ENCODE results near the gene SMARCA2.

GRCh38 chr9:2154731-2155130 is 139.6 kb downstream of the SMARCA2 start:
- TF ChIP-seq TARDBP (IDR thresholded peaks at IDR 0.05; ENCODE audit: borderline replicate concordance) (no peak), TBL1XR1 (IDR thresholded peaks at IDR 0.05; ENCODE audit: low read depth, low read length) (no peak), EZH2 (IDR thresholded peaks at IDR 0.05; ENCODE audit: borderline replicate concordance, control insufficient read depth, low read depth, low read length) (no peak), CEBPB (IDR thresholded peaks at IDR 0.05; ENCODE audit: borderline replicate concordance in 1 of 2, low read depth in 2 of 2, low read length in 2 of 2) (no peak), GABPA (IDR thresholded peaks at IDR 0.05; ENCODE audit: low read depth) (no peak), POLR2A (IDR thresholded peaks at IDR 0.05; ENCODE audit: low read depth, low read length) (no peak), SREBF1 (IDR thresholded peaks at IDR 0.05; ENCODE audit: low read length) (no peak), ZBTB40 (IDR thresholded peaks at IDR 0.05; ENCODE audit: borderline replicate concordance) (no peak)
- TF ChIP-seq, protein P1, sequence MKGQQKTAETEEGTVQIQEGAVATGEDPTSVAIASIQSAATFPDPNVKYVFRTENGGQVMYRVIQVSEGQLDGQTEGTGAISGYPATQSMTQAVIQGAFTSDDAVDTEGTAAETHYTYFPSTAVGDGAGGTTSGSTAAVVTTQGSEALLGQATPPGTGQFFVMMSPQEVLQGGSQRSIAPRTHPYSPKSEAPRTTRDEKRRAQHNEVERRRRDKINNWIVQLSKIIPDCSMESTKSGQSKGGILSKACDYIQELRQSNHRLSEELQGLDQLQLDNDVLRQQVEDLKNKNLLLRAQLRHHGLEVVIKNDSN (IDR thresholded peaks at IDR 0.05; ENCODE audit: borderline replicate concordance, extremely low read length, insufficient read depth, low read depth, low read length): no peak
- TF ChIP-seq, protein P2, sequence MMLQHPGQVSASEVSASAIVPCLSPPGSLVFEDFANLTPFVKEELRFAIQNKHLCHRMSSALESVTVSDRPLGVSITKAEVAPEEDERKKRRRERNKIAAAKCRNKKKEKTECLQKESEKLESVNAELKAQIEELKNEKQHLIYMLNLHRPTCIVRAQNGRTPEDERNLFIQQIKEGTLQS (IDR thresholded peaks at IDR 0.05; ENCODE audit: borderline replicate concordance, extremely low read depth, low read depth, low read length): no peak
- TF ChIP-seq, protein P3, sequence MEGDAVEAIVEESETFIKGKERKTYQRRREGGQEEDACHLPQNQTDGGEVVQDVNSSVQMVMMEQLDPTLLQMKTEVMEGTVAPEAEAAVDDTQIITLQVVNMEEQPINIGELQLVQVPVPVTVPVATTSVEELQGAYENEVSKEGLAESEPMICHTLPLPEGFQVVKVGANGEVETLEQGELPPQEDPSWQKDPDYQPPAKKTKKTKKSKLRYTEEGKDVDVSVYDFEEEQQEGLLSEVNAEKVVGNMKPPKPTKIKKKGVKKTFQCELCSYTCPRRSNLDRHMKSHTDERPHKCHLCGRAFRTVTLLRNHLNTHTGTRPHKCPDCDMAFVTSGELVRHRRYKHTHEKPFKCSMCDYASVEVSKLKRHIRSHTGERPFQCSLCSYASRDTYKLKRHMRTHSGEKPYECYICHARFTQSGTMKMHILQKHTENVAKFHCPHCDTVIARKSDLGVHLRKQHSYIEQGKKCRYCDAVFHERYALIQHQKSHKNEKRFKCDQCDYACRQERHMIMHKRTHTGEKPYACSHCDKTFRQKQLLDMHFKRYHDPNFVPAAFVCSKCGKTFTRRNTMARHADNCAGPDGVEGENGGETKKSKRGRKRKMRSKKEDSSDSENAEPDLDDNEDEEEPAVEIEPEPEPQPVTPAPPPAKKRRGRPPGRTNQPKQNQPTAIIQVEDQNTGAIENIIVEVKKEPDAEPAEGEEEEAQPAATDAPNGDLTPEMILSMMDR (IDR thresholded peaks at IDR 0.05 in 2 of 3, conservative IDR thresholded peaks at IDR 0.05 in 1 of 3; ENCODE audit: control insufficient read depth in 2 of 3, extremely low read depth in 1 of 3, insufficient read depth in 1 of 3, low read depth in 3 of 3, low read length in 3 of 3): no peak

Data from GM12878 (cell line).